GM18502 (cell line): ENCODE data around the gene ZNF182.
"Not testable (repeated sequence)": the region's sequence is repeated elsewhere in the genome, so short reads cannot be mapped to it uniquely, and the experiment has no call there.

Experiments
- ATAC-seq: cut with Tn5 transposase; IDR thresholded peaks from one replicate; pipeline ENCODE4 v1.9.1; 2021; ENCODE audit warnings: mild to moderate bottlenecking; ENCODE audit not compliant: unreplicated experiment, poor library complexity

ZNF182 gene

GRCh38 chrX:48003758-48004457, at the start of gene ZNF182:
ZNF182 (minus strand) TSS chrX:48003989; CDS start chrX:48002609, 1,380 bp downstream.
- peak; percentile 85 for ATAC-seq

- ATAC-seq: no peak
These were observed 43.1 kb upstream of the ZNF182 start for GRCh38 chrX:48046846-48047245.

GRCh38 chrX:48045410-48046311, 41.9 kb upstream of the ZNF182 start:
- ATAC-seq: no peak

GRCh38 chrX:48043056-48043455, 39.3 kb upstream of the ZNF182 start:
- no peak for ATAC-seq

- no peak for ATAC-seq
These were observed 32.1 kb upstream of the ZNF182 start for GRCh38 chrX:48035891-48036290.

- ATAC-seq: not testable (repeated sequence)
These were observed 26.9 kb upstream of the ZNF182 start for GRCh38 chrX:48030641-48031173.

- no peak for ATAC-seq
These were observed 26.4 kb upstream of the ZNF182 start for GRCh38 chrX:48030237-48030636.

- no peak for ATAC-seq
These were observed 24.3 kb upstream of the ZNF182 start for GRCh38 chrX:48028091-48028490.

GRCh38 chrX:48027545-48027944, 23.8 kb upstream of the ZNF182 start:
- ATAC-seq: not testable (repeated sequence)

- ATAC-seq: no peak
These were observed 21.8 kb upstream of the ZNF182 start for GRCh38 chrX:48025561-48025960.

GRCh38 chrX:48022738-48023137, 18.9 kb upstream of the ZNF182 start:
- ATAC-seq: no peak

- ATAC-seq: no peak
These were observed 18.3 kb upstream of the ZNF182 start for GRCh38 chrX:48022100-48022499.

- peak; percentile 68 for ATAC-seq
These were observed 17.5 kb upstream of the ZNF182 start for GRCh38 chrX:48021026-48021900.

GRCh38 chrX:48020472-48020871, 16.7 kb upstream of the ZNF182 start:
- ATAC-seq: not testable (repeated sequence)

- ATAC-seq: not testable (repeated sequence)
These were observed 16.1 kb upstream of the ZNF182 start for GRCh38 chrX:48019892-48020291.

- not testable (repeated sequence) for ATAC-seq
These were observed 13.0 kb upstream of the ZNF182 start for GRCh38 chrX:48016583-48017310.

- ATAC-seq: not testable (repeated sequence)
These were observed 5.7 kb upstream of the ZNF182 start for GRCh38 chrX:48009445-48009960.

GRCh38 chrX:48006688-48007087, 2.9 kb upstream of the ZNF182 start, which contains the start of gene SPACA5:
SPACA5 (plus strand) TSS chrX:48006988; CDS start chrX:48007803, 815 bp downstream.
- ATAC-seq: not testable (repeated sequence)

- no peak for ATAC-seq
These were observed 427 bp downstream of the ZNF182 start for GRCh38 chrX:48003367-48003757.
